Activated T-cell treated with anti-CD3 and anti-CD28 coated beads, Interleukin-2, amount 50 U/mL, for 48 hours (primary cell): ENCODE results near the gene SARDH.

Source experiments
- DNase-seq, 2 experiments: peaks; one replicate each; pipeline ENCODE4 v3.0.0-alpha.2; 2020

SARDH gene

GRCh38 chr9:133713150-133713959 is 24.8 kb downstream of the SARDH start:
- DNase-seq = no peak

DNA sequence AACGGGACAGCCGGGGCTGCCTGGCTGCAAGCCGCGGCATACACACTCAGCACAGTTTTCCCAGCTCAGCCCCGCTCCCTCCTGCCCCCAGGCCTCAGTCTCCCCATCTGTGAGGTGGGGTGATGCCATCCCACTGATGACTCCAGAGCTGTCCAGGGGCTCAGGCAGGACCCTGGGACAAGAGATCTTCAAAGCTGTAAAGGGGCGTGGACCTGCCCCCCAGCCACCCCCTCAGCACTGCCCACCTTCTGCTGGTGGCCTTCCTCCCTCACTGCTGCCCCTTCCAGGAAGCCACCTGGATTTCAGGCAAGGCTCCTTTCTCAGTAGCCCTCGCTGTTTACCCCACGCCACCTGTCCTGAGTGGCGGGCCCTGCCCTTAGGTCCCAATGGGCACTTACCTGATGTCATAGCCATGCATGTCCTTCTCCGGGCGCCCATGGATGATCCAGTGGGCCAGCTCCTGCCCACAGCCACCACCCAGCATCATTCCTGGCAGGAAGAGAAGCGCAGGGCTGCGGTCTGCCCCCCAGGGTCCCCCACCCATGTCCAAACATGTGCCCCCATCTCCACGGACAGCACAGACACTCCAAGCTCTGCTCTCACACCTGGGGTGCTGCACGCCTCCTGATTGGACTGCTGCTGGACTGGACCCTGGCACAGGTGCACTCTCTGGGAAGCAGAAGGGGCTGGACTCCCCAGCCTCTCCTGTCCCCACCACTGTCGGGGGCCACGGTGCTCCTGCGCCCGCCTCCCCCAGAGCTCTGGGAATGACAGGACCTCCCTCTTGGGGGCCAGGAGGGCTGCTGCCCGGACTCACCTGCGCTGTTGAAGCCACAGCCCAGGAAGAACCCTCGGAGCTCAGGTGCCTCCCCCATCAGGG is 25.7 kb downstream of the SARDH start:
- DNase-seq = no peak

DNA sequence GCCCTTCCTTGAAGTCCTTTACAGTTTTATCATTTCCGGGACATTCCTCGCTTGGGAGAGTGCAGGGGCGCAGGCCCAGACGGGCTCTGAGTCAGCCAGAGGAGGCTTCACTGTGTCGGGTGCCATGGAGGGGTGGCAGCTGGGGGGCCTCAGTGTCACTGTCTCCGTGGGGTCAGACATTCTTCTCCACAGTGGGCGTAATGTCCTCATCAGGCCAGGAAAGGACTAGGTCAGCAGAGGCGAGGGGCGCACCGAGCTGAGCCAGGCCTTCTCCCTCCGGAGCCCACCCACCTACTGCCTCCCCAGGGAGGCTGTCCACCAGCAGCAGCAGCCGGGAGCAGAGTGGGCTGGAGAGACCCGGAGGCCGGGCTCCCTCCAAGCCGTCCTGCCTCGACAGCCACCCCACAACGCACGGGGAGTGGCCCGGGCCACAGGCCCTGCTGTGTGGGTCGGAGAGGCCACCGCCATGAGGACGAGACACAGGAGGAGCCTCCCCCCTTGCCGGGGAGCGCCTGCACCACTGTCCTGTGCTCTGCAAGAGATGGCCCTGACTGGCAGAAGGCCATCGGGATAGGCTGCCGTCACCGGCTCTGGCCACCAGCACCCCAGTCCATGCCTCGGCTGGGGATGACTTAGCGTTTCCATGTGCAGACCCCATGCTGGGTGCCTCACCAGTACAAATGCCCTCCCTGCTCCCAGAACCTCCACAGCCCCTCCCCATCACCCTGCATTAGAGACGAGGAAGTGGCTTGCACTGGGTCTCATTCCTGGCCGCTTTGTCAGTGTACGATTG is 26.5 kb downstream of the SARDH start:
- DNase-seq = no peak

- no peak for DNase-seq
These were observed 27.3 kb downstream of the SARDH start for GRCh38 chr9:133710661-133711427.

GRCh38 chr9:133709691-133710571 is 28.2 kb downstream of the SARDH start:
- DNase-seq = no peak

DNA sequence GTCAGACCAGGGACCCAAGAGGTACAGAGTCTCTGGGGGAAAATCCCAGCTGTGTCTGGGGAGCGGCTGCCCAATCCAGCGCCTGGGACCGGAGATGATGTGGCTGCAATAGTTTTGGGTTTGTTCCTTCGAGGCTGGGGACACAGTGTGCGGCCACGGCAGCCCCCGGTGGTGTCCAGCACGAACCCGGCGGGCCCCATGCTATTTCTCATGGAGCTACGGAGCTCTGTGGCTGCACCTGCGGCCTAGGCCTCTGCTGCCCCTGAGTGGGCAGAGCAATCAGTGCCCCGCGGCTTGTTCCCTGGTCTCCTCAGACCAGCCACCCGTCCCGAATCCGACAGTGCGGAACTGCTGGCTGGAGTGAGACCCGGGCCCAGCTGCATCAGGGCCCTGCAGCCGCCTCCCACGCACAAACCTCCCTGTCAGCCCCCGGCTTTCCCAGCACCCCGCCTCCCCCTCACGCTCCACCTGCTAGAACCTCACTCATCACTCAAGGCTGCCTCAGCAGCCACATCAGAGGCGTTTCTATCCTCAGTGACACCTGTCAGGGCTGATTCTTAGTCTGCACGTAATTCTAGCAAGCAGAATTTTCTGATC is 29.0 kb downstream of the SARDH start:
- DNase-seq = peak; percentile 39 to 56

GRCh38 chr9:133708246-133709014 is 29.7 kb downstream of the SARDH start:
- no peak for DNase-seq

DNA sequence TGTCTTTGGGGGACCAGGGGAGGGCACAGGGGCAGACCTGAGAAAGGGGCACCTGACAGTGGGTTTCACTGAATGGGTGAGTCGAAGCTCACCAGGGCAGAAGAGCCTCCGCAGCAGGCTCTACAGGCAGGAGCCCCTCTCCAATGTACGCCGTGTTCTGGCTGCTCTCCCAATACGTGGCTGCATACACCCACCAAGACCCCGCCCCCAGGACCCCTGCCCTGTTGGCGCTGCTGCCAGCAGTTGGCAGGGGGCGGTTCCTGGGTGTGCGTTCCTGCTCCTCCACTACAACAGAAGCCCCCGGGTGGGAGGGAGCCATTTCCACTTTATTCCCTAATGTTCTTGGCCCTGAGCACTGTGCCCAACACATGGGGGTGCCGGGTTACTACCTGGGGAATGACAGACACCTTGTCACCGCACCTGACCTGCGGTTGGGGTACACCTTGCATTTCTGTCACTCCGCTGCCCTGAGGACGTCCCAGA is 30.3 kb downstream of the SARDH start:
- no peak for DNase-seq

GRCh38 chr9:133707065-133707762 is 30.9 kb downstream of the SARDH start:
- DNase-seq = no peak

- no peak for DNase-seq
These were observed 31.7 kb downstream of the SARDH start for GRCh38 chr9:133706307-133707050.

GRCh38 chr9:133705576-133705975 is 32.6 kb downstream of the SARDH start:
- no peak for DNase-seq

- DNase-seq = no peak
These were observed 33.4 kb downstream of the SARDH start for GRCh38 chr9:133704711-133705181.

GRCh38 chr9:133703591-133704399 is 34.4 kb downstream of the SARDH start:
- DNase-seq = no peak

GRCh38 chr9:133702798-133703590 is 35.2 kb downstream of the SARDH start:
- DNase-seq = peak in 1 of 2 experiments; percentile 46

DNA sequence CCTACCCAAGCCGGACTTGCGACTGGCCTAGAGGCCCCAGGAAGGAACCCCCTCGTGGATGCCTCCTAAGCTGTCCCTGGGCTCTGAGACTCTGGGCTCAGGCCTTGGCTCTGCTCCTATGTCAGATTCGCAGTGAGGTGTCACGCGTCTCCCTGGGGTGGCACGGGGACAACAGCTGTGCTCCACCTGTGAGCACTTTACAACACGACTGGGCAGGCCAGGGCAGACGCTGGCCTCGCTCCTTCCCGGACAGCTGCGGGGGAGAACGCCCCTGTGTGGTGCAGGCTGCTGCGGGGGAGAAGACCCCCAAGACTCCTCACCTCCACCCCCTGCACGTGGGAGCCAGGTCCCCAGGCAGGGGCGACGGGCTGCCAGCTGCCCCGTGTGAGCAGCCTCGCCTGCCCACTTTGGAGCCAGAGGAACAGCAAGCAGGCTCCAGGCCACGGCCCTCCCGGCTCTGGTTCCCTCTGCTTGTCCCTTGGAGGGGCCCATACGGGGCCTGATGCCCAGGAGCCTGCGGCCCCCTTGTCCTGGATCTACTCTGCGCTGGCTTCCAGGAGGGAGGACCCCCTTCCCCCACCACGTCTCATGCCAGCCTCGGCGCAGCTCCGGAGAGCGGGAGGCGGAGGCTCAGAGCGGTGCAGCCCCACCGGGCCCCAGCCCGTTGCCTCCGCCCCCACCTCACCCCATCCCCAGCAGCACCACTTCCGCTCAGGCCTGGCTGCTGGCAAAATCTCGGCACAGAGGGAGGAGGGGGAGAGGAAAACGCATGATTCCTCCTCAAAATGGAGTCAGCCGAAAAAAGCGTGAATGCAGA is 36.0 kb downstream of the SARDH start:
- DNase-seq = peak; percentile 74 to 79
